HepG2 (cell line): ENCODE results near the gene EVL. TPM values are rescaled to one million over a fixed set of nuclear protein-coding genes. Genes with fewer than 3 reads are reported as not detected.

Experiments used
- ADNP ChIP-seq: sonication (generic); formaldehyde crosslinking; IDR thresholded peaks from 2 replicates; pipeline ENCODE4 v1.4.0; 2020; ENCODE audit warnings: missing genetic modification reagents
- CHD2 ChIP-seq: IDR thresholded peaks from 2 replicates; pipeline ENCODE4 v1.6.1; 2011; ENCODE audit warnings: low read depth, low read length, improper control_type of control experiment
- ELF1 ChIP-seq: sonication (generic); formaldehyde crosslinking; IDR thresholded peaks from 2 replicates; pipeline ENCODE4 v1.4.0; 2020; ENCODE audit warnings: missing genetic modification reagents
- ELF3 ChIP-seq: IDR thresholded peaks from 2 replicates; pipeline ENCODE4 v1.6.1; 2016; ENCODE audit warnings: missing genetic modification reagents, missing compliant biosample characterization
- HES4 ChIP-seq: sonication (generic); formaldehyde crosslinking; IDR thresholded peaks from 2 replicates; pipeline ENCODE4 v1.9.0; 2021; ENCODE audit warnings: mild to moderate bottlenecking, missing genetic modification reagents, borderline replicate concordance
- HIC2 ChIP-seq: sonication (generic); formaldehyde crosslinking; IDR thresholded peaks from 2 replicates; pipeline ENCODE4 v1.9.0; 2022; ENCODE audit warnings: low read depth, missing genetic modification reagents
- HNF4G ChIP-seq, 2 experiments: sonication (generic) in 1 of 2; formaldehyde crosslinking in 1 of 2; IDR thresholded peaks; 2 replicates each; pipeline versions ENCODE4 v1.4.0 to v1.6.1; 2011 to 2020; ENCODE audit warnings: borderline replicate concordance in 2 of 2, low read depth in 2 of 2, mild to moderate bottlenecking in 2 of 2, low read length in 1 of 2, missing genetic modification reagents in 1 of 2, moderate library complexity in 1 of 2
- KIAA2018 ChIP-seq: sonication (generic); formaldehyde crosslinking; IDR thresholded peaks from 2 replicates; pipeline ENCODE4 v1.5.0; 2020; ENCODE audit warnings: mild to moderate bottlenecking, missing genetic modification reagents, borderline replicate concordance
- NFKB2 ChIP-seq: sonication (generic); formaldehyde crosslinking; IDR thresholded peaks from 2 replicates; pipeline ENCODE4 v1.4.0; 2020; ENCODE audit warnings: missing genetic modification reagents, borderline replicate concordance
- PCBP1 ChIP-seq: fragments of 200-400 bp; formaldehyde crosslinking; IDR thresholded peaks from 2 replicates; pipeline ENCODE4 v1.6.1; 2017; ENCODE audit warnings: mild to moderate bottlenecking, low read depth, low read length, borderline replicate concordance
- SOX5 ChIP-seq: IDR thresholded peaks from 2 replicates; pipeline ENCODE4 v1.6.1; 2016; ENCODE audit warnings: borderline replicate concordance
- SOX6 ChIP-seq, 2 experiments: fragments of 450-650 bp in 1 of 2; sonication (generic) in 1 of 2; formaldehyde crosslinking in 1 of 2; IDR thresholded peaks; 2 replicates each; pipeline versions ENCODE4 v1.4.0 to v1.6.1; 2017 to 2020; ENCODE audit warnings: antibody characterized with exemption in 1 of 2, mild to moderate bottlenecking in 1 of 2, missing genetic modification reagents in 1 of 2
- ZBTB46 ChIP-seq: sonication (generic); formaldehyde crosslinking; IDR thresholded peaks from 2 replicates; pipeline ENCODE4 v1.4.0; 2020; ENCODE audit warnings: mild to moderate bottlenecking, missing genetic modification reagents, borderline replicate concordance
- ZNF326 ChIP-seq: sonication (generic); formaldehyde crosslinking; IDR thresholded peaks from 2 replicates; pipeline ENCODE4 v1.4.0; 2020; ENCODE audit warnings: missing genetic modification reagents, borderline replicate concordance
- ZNF335 ChIP-seq: sonication (generic); formaldehyde crosslinking; IDR thresholded peaks from 2 replicates; pipeline ENCODE4 v1.4.0; 2020; ENCODE audit warnings: missing genetic modification reagents
- ZNF460 ChIP-seq: sonication (generic); formaldehyde crosslinking; IDR thresholded peaks from 2 replicates; pipeline ENCODE4 v1.5.1; 2020; ENCODE audit warnings: missing genetic modification reagents, mild to moderate bottlenecking, borderline replicate concordance
- polyA plus RNA-seq, 8 experiments: library from polyadenylated mRNA; depleted of rRNA in 3 of 8; stranded (reverse) in 7 of 8; unstranded in 1 of 8; fragments of >200 nt; fragmentation: Illumina TruSeq in 4 of 8; extraction: Trizol in 4 of 8; gene quantifications; 2 replicates each; pipeline versions ENCODE4 v1.2.1 to v1.2.3, GENCODE V29; 2011 to 2016; ENCODE audit warnings: low read depth in 4 of 8, missing spikeins in 1 of 8, mixed read lengths in 1 of 8; ENCODE audit not compliant: insufficient read depth in 1 of 8
- total RNA-seq, 5 experiments: library from RNA; depleted of rRNA; stranded (reverse); fragments of >200 nt; fragmentation: Illumina TruSeq; extraction: Trizol; gene quantifications; 2 replicates each; pipeline ENCODE4 v1.2.3, GENCODE V29; 2016; ENCODE audit warnings: low read depth in 1 of 5

Gene EVL
- total and polyA plus RNA-seq, 2 of the 13 experiments (the other 11 are each of a cell fraction or from before 2014, with no cell fraction given): 15.1 to 31.2 TPM

- TF ChIP-seq KIAA2018 (CRISPR knock-in tag) (no peak), ZNF335 (CRISPR knock-in tag) (no peak), SOX5 (CRISPR knock-in tag) (0 out of 2 replicates have a peak, but pooled peaks have one; percentile 6), ELF1 (CRISPR knock-in tag) (peak; percentile 65), ADNP (CRISPR knock-in tag) (no peak), ZNF326 (CRISPR knock-in tag) (no peak), ELF3 (CRISPR knock-in tag) (peak; percentile 45; the same call in 1 of the 2 replicates), HES4 (CRISPR knock-in tag) (no peak), CHD2 (no peak), ZBTB46 (CRISPR knock-in tag) (no peak), NFKB2 (CRISPR knock-in tag) (peak; percentile 6; the same call in 1 of the 2 replicates), PCBP1 (no peak), SOX6 (IDR thresholded peaks at IDR 0.05) (no peak), SOX6 (CRISPR knock-in tag; IDR thresholded peaks at IDR 0.05) (0 out of 2 replicates have a peak, but pooled peaks have one; percentile 11), HNF4G (IDR thresholded peaks at IDR 0.05; ENCODE audit: borderline replicate concordance, low read depth, low read length) (0 out of 2 replicates have a peak, but pooled peaks have one; percentile 20), HNF4G (CRISPR knock-in tag; IDR thresholded peaks at IDR 0.05; ENCODE audit: borderline replicate concordance, low read depth) (peak; percentile 36; the same call in 1 of the 2 replicates), ZNF460 (CRISPR knock-in tag) (no peak), HIC2 (0 out of 2 replicates have a peak, but pooled peaks have one; percentile 33)
These were observed 90.8 kb downstream of the EVL start (continued) for GRCh38 chr14:100155756-100156616.
